GM19397 (cell line): ENCODE results near the gene CASP12.

ENCODE experiments used
- ATAC-seq: cut with Tn5 transposase; IDR thresholded peaks from one replicate; pipeline ENCODE4 v1.9.1; 2021; ENCODE audit warnings: mild to moderate bottlenecking, moderate library complexity; ENCODE audit not compliant: unreplicated experiment

CASP12 gene

DNA sequence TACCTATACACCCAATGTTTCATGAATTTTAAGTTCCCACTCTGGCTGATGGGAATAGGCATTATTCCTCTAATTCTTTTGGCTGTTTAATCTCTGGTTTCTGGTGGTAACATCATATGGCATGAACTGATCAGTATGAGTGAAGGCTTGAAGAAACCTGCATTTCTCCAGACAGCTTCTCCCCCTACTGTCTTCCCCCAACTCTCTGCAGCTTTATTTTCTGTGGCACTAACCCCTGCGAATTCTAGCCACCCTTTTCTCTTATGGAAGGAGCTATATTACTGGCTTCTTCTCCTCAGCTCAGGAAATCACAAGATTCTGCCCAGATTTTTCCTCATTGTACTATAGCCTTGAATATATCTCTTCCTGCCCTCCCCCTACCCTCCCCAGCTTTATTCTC, 57.1 kb downstream of the CASP12 start:
- no peak for ATAC-seq

DNA sequence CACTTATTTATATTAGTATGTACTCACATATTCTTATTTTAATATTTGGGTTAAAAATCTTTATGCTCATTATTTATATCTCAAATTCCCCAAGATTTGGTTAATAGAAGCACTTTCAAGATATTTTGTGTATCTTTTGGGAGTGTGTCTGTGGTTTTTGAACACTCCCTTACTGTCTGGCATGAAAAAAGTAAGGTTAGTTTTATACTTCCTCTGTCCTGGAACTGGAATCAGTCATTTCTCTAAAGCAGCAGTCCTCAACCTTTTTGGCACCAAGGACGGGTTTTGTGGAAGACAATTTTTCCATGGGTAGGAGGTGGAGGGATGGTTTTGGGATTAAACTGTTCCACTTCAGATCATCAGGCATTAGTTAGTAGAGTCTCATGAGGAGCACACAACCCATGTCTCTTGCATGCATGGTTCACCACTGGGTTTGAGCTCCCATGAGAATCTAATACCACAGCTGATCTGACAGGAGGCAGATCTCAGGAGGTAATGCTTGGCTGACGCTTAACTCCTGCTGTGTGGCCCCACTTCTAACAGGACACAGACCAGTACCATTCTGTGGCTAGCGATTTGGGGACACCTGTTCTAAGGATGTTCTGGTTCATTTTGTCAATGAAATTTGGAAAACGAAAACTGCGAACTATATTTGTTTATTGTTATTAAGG, 60.2 kb downstream of the CASP12 start:
- ATAC-seq, result no peak

DNA sequence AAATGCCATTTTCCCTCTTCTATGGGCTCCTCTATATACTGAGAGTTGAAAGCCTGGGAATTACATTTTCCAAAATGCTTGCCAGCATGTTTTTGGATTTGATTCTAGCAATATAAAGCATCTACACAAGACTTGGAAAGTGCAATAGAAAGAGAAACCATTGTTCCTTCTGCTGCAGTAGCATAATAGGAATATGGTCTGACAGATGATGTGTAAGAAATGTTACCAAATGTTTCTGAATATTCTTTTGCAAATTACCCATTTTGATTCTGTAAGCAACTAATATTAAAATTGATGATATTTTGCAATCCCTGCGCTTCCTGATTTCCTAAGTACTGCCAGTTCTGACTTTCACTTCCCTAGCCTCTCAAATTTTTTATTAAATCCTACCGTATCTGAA, 61.6 kb downstream of the CASP12 start:
- no peak for ATAC-seq
